ENCODE measurements around the gene KRT10.
"Not testable (repeated sequence)": the region's sequence is repeated elsewhere in the genome, so short reads cannot be mapped to it uniquely, and the experiment has no call there.

Gene KRT10

DNA sequence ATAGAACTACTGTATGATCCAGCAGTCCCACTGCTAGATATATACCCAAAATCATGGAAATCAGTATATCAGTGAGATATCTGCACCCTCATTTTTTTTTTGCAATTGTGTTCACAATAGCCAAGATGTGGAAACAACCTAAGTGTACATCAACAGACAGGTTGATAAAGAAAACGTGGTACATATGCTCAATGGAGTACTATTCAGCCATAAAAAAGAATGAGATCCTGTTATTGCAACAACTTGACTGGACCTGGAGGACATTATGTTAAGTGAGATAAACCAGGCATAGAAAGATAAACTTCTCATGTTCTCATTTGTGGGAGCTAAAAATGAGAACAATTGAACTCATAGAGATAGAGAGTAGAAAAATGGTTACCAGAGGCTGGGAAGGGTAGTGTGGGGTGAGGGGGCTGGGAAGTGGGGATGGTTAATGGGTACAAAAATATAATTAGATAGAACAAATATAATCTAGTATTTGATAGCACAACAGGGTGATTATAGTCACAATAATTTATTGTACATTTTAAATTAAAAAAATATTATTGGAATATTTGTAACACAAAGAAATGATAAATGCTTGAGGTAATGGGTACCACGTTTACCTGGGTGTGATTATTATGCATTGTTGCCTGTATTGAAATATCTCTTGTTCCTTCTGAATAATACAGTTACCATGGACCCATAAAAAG, 7.8 kb upstream of the KRT10 start:
- FAIRE-seq = no peak

DNA sequence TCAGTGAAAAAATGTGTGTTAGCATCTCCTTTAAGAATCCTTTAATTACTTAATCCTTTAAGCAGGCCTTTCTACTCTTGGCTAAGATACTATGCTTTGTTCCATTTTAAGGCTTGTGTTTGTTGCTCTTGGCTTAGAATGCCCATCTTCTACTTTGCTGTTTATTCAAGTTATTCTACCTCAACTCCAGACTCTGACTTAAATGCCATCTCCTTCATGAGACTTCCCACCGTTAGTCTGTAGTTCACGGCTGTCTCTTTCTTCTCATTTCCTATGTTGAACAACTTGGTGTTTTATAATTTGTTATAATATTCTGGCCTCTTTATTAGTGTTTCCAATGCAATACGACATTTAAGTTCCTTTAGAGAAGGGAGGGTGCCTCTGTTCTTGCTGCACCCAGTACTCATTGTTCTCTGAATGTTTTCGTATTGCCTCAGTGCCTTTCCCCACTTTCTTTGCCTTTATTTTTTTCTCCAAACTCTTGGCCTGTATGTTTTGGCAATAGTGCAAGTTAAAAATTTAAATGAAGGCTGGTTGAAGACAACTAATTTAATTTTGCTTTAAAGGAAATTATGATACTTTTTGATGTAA, 6.1 kb upstream of the KRT10 start:
- no peak for FAIRE-seq

DNA sequence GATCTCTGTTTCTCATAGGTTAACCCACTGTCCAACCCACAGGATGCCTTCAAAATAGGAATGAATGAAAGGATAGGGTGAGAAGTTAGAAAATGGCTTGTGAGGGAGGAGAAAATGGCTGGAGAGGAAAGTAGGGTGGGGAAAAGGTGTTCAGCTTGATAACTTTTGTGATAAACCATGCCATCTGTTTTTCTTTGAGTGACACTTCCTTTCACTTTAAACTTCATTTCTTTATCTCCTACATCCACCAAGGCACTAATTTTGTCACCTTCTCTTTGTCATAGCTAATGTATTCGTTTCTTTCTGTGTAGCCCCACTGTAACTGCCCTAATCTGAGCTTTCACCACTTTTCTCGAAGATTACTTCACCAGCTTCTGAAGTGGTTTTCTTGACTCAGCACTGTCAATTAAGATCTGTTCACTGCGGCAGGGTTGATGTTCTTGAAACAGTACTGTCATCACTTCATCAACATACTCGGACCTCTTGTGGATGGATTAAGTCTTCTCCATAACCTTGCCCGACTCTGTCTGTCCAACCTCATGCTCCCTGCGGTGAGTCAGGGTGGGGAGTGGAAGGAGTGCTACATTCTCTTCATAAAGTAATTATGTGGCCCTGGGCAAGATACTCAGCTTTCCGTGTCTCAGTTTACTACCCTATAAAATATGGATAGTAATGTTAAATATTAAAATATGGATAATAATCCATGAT, 5.5 kb upstream of the KRT10 start:
- FAIRE-seq = no peak

DNA sequence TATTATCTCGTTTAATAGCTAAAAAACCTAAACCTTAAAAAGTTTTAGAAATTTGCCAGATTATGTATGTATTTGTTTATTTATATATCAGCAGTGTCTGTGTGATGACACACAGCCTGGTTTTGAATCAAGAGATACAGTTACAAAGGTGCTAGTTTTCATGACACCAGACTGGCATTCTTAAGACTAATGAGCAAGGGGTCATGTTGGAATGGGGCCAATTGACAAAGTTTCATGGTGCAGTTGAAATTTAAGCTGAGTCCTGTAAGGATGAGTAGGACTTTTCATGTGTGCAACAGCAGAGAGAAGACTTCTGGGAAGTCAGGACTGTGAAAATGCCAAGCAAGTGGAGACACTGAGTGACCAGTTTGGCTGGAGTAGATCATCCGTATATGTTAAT, 3.2 kb upstream of the KRT10 start:
- no peak for FAIRE-seq

- no peak for FAIRE-seq
Measured at GRCh38 chr17:40824015-40824832, 1.8 kb upstream of the KRT10 start.

GRCh38 chr17:40821536-40821935, 878 bp downstream of the KRT10 start:
- no peak for FAIRE-seq

GRCh38 chr17:40820228-40820838, 2.1 kb downstream of the KRT10 start:
- FAIRE-seq = no peak

DNA sequence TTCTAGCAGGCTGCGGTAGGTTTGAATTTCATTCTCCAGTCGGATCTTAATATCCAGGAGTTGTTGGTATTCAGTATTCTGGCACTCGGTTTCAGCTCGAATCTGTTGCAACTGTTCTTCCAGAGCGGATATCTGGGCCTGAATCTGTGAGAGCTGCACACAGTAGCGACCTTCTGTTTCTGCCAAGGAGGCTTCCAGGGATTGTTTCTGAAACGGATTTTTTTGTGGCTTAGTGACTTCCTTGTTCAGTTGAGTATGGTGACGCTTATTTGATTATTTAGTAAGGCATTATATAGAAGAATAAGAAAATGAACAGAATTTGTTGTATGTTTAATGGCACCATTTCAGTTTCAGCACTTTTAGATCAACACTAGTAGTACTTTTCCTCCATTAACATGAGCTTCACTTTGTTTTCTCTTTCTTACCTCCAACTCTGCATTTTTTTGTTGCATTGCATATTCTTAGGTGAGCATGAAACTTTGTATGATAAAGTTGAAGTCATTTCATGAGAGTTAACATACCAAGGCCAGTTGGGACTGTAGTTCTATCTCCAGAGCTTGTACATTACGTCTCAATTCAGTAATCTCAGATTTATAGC, 2.8 kb downstream of the KRT10 start:
- FAIRE-seq = no peak

DNA sequence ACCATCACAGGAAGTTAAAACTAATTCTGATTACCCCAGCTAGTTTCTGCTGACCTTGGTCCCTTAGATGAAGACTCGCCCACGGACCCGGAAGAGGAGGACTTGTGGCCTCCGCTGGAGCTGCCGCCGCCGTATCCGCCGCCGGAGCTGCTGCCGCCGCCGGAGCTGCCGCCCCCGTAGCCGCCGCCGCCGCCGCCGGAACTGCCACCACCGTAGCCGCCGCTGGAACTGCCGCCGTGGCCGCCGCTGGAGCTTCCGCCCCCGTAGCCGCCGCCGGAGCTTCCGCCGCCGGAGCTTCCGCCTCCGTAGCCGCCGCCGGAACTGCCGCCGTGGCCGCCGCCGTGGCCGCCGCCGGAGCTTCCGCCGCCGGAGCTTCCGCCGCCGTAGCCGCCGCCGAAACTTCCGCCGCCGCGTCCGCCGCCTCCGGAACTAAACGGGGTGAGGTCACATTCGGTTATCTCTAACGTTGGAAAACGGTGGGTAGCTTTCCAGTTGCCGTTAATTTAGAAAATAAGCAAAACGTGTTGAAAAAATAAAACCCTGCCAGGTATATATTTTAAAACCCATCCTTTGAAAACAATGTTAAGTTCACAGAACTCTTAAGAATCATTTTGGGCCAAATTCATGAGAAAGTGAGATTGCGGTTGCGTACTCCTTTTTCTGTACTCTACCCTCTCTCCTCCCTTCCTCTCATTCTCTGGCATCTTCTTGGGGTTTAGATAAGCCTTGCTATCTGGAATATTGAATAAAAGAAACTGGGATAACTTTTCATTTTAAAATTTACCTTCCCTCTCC, 3.5 kb downstream of the KRT10 start:
- FAIRE-seq = no peak

DNA sequence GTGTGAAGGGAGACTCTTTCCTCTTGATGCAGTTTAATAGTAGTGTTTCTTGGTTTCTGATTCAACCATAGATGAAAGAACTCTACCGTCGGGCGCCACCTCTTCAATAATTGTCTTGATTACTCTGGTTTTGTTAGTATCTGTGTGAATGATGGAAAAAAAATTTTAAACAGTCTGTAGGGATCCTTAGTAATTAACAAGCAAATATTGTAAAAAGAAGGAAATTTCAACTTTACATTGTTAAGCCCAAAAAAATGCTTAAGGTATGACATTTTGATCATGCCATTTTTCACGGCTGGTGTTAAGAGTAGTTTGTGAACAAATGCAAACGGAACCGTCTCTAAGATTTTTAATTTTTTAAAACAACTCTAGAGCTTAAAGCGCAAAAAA, 4.1 kb downstream of the KRT10 start:
- no peak for FAIRE-seq

DNA sequence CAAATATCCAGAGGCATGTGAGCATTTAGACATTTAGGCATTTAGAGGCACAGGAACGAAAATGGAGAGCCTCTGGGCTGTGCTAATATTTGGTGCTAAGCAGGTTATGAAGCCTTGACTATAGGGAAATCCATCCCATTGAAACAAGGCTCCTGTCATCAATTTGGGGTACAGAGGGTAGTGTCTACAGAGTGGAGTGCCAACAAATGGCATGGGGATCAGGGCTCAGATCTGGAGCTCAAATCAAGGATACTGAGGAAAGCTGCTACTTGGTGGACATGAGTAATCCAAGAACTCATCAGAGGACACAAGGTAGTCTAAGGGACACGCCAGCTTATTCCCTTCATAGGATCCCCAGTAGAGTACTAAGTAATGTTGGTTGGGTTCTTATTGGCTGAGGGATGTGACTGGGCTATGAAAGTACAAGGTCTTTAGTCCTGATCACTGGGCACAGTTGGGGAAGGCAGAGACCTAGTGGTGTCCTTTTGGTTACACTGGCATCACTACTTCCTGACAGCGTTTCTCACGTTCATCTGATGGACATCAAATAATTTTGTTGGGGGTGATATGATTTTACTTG, 5.2 kb downstream of the KRT10 start:
- FAIRE-seq = no peak

DNA sequence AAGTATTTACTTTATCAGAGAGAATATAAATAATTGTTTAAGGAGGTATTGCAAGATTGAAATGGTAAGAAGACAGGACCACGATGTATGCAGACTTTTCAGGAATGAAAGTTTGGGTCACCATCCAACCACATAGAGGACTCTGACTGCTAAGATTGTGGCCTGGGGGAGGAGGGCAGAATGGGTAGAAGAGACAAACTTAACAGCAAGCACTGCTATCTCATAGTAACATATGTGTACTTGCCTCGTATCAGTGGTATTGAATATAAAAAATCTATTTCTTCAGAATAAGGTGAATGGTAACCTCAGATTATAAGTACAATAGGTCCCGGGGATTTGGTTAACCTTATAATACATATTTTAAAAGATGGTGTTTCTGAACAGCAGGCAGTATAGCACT, 5.8 kb downstream of the KRT10 start:
- FAIRE-seq = no peak

GRCh38 chr17:40815381-40815780, 7.0 kb downstream of the KRT10 start:
- FAIRE-seq = no peak

GRCh38 chr17:40814657-40815056, 7.8 kb downstream of the KRT10 start:
- FAIRE-seq = not testable (repeated sequence)

GRCh38 chr17:40813804-40814203, 8.6 kb downstream of the KRT10 start:
- no peak for FAIRE-seq

- FAIRE-seq = no peak
Measured at GRCh38 chr17:40812639-40813038, 9.8 kb downstream of the KRT10 start.

- no peak for FAIRE-seq
Measured at GRCh38 chr17:40810494-40810893, 11.9 kb downstream of the KRT10 start.

- FAIRE-seq = no peak
Measured at GRCh38 chr17:40809721-40810421, 12.5 kb downstream of the KRT10 start.

- no peak for FAIRE-seq
Measured at GRCh38 chr17:40806131-40806530, 16.3 kb downstream of the KRT10 start.

GRCh38 chr17:40803617-40804082, 18.8 kb downstream of the KRT10 start:
- no peak for FAIRE-seq

GRCh38 chr17:40801157-40801556, 21.3 kb downstream of the KRT10 start:
- no peak for FAIRE-seq
